ENCODE data around the gene BCAS1.

DNA sequence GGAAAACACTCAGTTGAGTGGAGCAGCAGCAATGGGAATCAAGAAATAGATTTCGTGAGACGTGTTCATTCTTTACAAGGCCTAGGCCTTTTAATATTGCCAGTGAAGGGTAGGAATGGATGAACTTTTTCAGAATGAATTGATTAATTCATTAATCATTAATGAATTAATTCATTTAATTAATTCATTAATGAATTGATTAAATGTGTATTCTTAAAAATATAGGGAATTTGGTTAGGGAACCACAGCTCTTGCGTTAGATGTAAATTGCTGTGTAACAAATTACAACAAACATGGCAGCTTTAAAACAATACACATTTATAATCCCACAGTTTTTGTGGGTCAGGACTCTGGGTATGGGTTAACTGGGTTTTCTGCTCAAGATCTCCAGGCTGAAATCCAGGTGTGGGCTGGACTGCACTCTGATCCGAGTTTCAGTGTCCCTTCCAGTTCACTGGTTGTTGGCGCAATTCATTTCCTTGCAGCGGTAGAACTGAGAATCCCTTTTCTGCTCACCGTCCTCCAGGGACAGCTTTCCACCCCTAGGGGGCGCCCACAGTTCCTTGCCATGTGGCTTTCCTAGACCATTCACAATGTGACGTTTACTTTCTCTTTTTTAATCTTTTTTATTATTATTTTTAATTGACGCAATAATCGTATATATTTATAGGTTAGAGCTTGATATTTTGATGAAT, 32.8 kb upstream of the BCAS1 start:
- TF ChIP-seq, protein P1, sequence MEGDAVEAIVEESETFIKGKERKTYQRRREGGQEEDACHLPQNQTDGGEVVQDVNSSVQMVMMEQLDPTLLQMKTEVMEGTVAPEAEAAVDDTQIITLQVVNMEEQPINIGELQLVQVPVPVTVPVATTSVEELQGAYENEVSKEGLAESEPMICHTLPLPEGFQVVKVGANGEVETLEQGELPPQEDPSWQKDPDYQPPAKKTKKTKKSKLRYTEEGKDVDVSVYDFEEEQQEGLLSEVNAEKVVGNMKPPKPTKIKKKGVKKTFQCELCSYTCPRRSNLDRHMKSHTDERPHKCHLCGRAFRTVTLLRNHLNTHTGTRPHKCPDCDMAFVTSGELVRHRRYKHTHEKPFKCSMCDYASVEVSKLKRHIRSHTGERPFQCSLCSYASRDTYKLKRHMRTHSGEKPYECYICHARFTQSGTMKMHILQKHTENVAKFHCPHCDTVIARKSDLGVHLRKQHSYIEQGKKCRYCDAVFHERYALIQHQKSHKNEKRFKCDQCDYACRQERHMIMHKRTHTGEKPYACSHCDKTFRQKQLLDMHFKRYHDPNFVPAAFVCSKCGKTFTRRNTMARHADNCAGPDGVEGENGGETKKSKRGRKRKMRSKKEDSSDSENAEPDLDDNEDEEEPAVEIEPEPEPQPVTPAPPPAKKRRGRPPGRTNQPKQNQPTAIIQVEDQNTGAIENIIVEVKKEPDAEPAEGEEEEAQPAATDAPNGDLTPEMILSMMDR (conservative IDR thresholded peaks at IDR 0.05) = peak; percentile 62
- TF ChIP-seq EZH2 (IDR thresholded peaks at IDR 0.05; ENCODE audit: low read depth) = no peak
